Chondrocyte (in vitro differentiated cells): ENCODE data around the gene CACNA1B. TPM values are rescaled to one million over a fixed set of nuclear protein-coding genes. Genes with fewer than 3 reads are reported as not detected.

Source experiments
- DNase-seq: peaks from one replicate; pipeline ENCODE4 v3.0.0; 2021; ENCODE audit warnings: mixed read lengths, low spot score
- H3K27ac Mint-ChIP-seq: one replicate; pipeline ENCODE4 v1.8.0; 2021; ENCODE audit warnings: mild to moderate bottlenecking, moderate library complexity, mixed read lengths; ENCODE audit not compliant: unreplicated experiment
- H3K27me3 Mint-ChIP-seq: 2 replicates; pipeline ENCODE4 v1.8.0; 2021; ENCODE audit warnings: low read depth, mixed read lengths
- H3K36me3 Mint-ChIP-seq: 2 replicates; pipeline ENCODE4 v1.8.0; 2021; ENCODE audit warnings: low read depth, mixed read lengths
- H3K4me1 Mint-ChIP-seq: 2 replicates; pipeline ENCODE4 v1.8.0; 2021; ENCODE audit warnings: low read depth, mild to moderate bottlenecking, mixed read lengths
- H3K4me3 Mint-ChIP-seq: one replicate; pipeline ENCODE4 v1.8.0; 2021; ENCODE audit warnings: mild to moderate bottlenecking, moderate library complexity, mixed read lengths; ENCODE audit not compliant: unreplicated experiment
- H3K9me3 Mint-ChIP-seq: 2 replicates; pipeline ENCODE4 v1.8.0; 2021; ENCODE audit warnings: low read depth, mixed read lengths
- CTCF ChIP-seq: fragments of 200-600 bp; sonication (generic); IDR thresholded peaks from 2 replicates; pipeline ENCODE4 v1.5.0; 2021; ENCODE audit warnings: antibody characterized with exemption, mild to moderate bottlenecking, moderate library complexity
- total RNA-seq: library from RNA; stranded (reverse); gene quantifications from 3 replicates; pipeline ENCODE4 v1.2.1, GENCODE V29; 2021

The CACNA1B gene
- total RNA-seq, 1 donor from 2014 or later = 3.7 TPM

DNA sequence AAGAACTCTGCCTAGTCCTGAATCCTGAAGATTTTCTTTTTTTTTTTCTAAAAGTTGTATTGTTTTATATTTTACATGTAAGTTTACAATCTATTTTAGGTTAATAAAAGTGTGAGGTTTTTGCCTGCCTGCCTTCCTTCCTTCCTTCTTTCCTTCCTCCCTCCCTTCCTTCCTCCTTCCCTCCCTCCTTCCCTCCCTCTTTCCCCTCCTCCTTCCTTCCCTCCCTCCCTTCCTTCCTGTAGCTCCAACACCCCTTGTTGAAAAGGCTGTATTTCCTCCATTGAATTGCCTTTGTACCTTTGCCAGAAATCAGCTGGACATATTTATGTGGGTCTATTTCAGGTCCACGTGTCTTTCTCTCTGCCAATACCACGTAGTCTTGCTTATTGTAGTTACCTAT is 46.6 kb downstream of the CACNA1B start:
- no peak overlapping the region for H3K4me3 Mint-ChIP-seq
- H3K4me1 Mint-ChIP-seq = peaks cover 28% of the 10 kb centered on the region
- TF ChIP-seq CTCF = no peak
- no peak for DNase-seq
- peaks cover 27% of the 10 kb centered on the region for H3K9me3 Mint-ChIP-seq
- H3K27me3 Mint-ChIP-seq = peaks cover 2% of the 10 kb centered on the region
- H3K36me3 Mint-ChIP-seq = peaks cover 8% of the 10 kb centered on the region
- no peak overlapping the region for H3K27ac Mint-ChIP-seq

- DNase-seq = no peak
- no peak for TF ChIP-seq CTCF
- H3K36me3 Mint-ChIP-seq = peaks cover 8% of the 10 kb centered on the region
- peak overlapping the region; percentile 41 for H3K27ac Mint-ChIP-seq
- peaks cover 21% of the 10 kb centered on the region for H3K4me1 Mint-ChIP-seq
- peaks cover 2% of the 10 kb centered on the region for H3K27me3 Mint-ChIP-seq
- H3K4me3 Mint-ChIP-seq = no peak overlapping the region
- peaks cover 27% of the 10 kb centered on the region for H3K9me3 Mint-ChIP-seq
Observed at GRCh38 chr9:137924761-137925369, 47.3 kb downstream of the CACNA1B start.

DNA sequence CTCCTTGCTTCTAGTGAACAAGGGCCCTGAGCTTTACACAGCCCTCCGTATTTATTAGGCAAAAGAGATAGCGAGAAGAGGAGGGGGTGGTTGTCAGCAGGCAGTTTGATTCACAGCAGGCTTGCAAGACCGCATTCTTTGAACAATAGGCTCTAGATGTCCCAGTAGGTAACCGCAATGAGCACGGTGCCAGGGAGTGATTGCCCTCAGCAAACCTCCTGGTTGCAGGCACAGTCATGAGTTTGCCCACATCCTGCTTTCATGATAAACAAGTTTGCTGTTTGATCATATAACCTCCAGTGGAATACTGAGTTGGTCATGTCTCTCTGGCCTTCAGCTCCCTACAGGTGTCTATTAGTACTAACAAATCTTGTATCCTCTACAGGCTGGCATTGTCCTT is 66.1 kb downstream of the CACNA1B start:
- Mint-ChIP-seq H3K27me3 (no peaks in the 10 kb centered on the region), H3K9me3 (peaks cover 49% of the 10 kb centered on the region), H3K4me1 (no peaks in the 10 kb centered on the region), H3K27ac (no peak overlapping the region), H3K4me3 (no peak overlapping the region), H3K36me3 (peaks cover 2% of the 10 kb centered on the region)
- no peak for DNase-seq
- TF ChIP-seq CTCF = no peak

GRCh38 chr9:137945581-137945980 is 68.0 kb downstream of the CACNA1B start:
- TF ChIP-seq CTCF = no peak
- Mint-ChIP-seq H3K27me3 (no peaks in the 10 kb centered on the region), H3K27ac (no peak overlapping the region), H3K9me3 (peaks cover 38% of the 10 kb centered on the region), H3K4me3 (no peak overlapping the region), H3K4me1 (no peaks in the 10 kb centered on the region), H3K36me3 (peaks cover 2% of the 10 kb centered on the region)
- no peak for DNase-seq

DNA sequence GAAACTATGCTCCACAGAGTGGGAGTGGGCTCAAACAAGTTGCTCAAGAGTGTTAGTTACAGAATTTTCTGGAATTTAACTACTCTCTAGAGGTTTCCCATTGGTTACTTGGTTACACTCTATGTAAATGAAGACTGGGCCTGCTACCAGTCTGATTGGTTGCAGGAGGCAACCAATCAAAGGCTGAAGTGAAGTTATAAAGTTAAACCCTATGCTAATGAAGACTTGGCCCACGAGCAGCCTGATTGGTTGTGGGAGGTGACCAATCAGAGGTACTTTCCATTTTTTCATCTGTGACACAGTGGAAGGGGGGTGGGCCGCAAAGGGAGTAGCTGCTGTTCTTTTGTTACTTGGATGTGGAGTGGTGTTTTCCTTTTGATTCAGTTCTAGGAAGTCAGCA is 69.4 kb downstream of the CACNA1B start:
- Mint-ChIP-seq H3K9me3 (peaks cover 32% of the 10 kb centered on the region), H3K27ac (no peak overlapping the region), H3K36me3 (peaks cover 2% of the 10 kb centered on the region), H3K4me3 (no peak overlapping the region), H3K4me1 (no peaks in the 10 kb centered on the region), H3K27me3 (no peaks in the 10 kb centered on the region)
- TF ChIP-seq CTCF = no peak
- no peak for DNase-seq
